M059J (cell line): ENCODE measurements around the gene PDCD1LG2. TPM values are rescaled to one million over a fixed set of nuclear protein-coding genes. Genes with fewer than 3 reads are reported as not detected.
"Not testable (repeated sequence)": the region's sequence is repeated elsewhere in the genome, so short reads cannot be mapped to it uniquely, and the experiment has no call there.

Source experiments
- DNase-seq: peaks from one replicate; pipeline ENCODE4 v3.0.0-alpha.2; 2012; ENCODE audit warnings: low read depth
- total RNA-seq: library from RNA; depleted of rRNA; stranded (reverse); fragments of >200 nt; shearing (Covaris generic); gene quantifications from 2 replicates; pipeline ENCODE4 v1.2.3, GENCODE V29; 2014

The PDCD1LG2 gene
- total RNA-seq, 1 experiment from 2014 or later, result 28.1 TPM

GRCh38 chr9:5563886-5564285 is 53.6 kb downstream of the PDCD1LG2 start:
- peak; percentile 68 for DNase-seq

GRCh38 chr9:5566054-5566618 is 55.8 kb downstream of the PDCD1LG2 start:
- DNase-seq, result no peak

- DNase-seq, result no peak
Observed at GRCh38 chr9:5568868-5569267, 58.5 kb downstream of the PDCD1LG2 start.

- no peak for DNase-seq
Observed at GRCh38 chr9:5569409-5569808, 59.1 kb downstream of the PDCD1LG2 start.

- no peak for DNase-seq
Observed at GRCh38 chr9:5569891-5570290, 59.6 kb downstream of the PDCD1LG2 start.

GRCh38 chr9:5571629-5572232 is 61.4 kb downstream of the PDCD1LG2 start:
- no peak for DNase-seq

GRCh38 chr9:5574097-5574496 is 63.8 kb downstream of the PDCD1LG2 start:
- DNase-seq, result no peak

- DNase-seq, result no peak
Observed at GRCh38 chr9:5575000-5575399, 64.7 kb downstream of the PDCD1LG2 start.

GRCh38 chr9:5577225-5577624 is 66.9 kb downstream of the PDCD1LG2 start:
- no peak for DNase-seq

GRCh38 chr9:5578018-5578697 is 67.8 kb downstream of the PDCD1LG2 start:
- no peak for DNase-seq

- DNase-seq, result peak; percentile 54
Observed at GRCh38 chr9:5578698-5579085, 68.4 kb downstream of the PDCD1LG2 start.

- no peak for DNase-seq
Observed at GRCh38 chr9:5579881-5580280, 69.5 kb downstream of the PDCD1LG2 start.

- DNase-seq, result no peak
Observed at GRCh38 chr9:5580650-5581049, 70.3 kb downstream of the PDCD1LG2 start.

- DNase-seq, result not testable (repeated sequence)
Observed at GRCh38 chr9:5581706-5582105, 71.4 kb downstream of the PDCD1LG2 start.

- peak; percentile 61 for DNase-seq
Observed at GRCh38 chr9:5582835-5583195, 72.5 kb downstream of the PDCD1LG2 start.

- peak; percentile 69 for DNase-seq
Observed at GRCh38 chr9:5586391-5586802, 76.1 kb downstream of the PDCD1LG2 start.

- DNase-seq, result peak; percentile 81
Observed at GRCh38 chr9:5587024-5587423, 76.7 kb downstream of the PDCD1LG2 start.

GRCh38 chr9:5592231-5592630 is 81.9 kb downstream of the PDCD1LG2 start:
- no peak for DNase-seq

GRCh38 chr9:5592904-5593303 is 82.6 kb downstream of the PDCD1LG2 start:
- no peak for DNase-seq

- no peak for DNase-seq
Observed at GRCh38 chr9:5593904-5594303, 83.6 kb downstream of the PDCD1LG2 start.

- DNase-seq, result no peak
Observed at GRCh38 chr9:5596173-5596572, 85.8 kb downstream of the PDCD1LG2 start.

GRCh38 chr9:5608298-5609225 is 98.2 kb downstream of the PDCD1LG2 start:
- DNase-seq, result peak; percentile 36
